WTC11 (cell line): ENCODE measurements around the gene PLXNB1.

Experiments
- CBFB ChIP-seq: sonication (generic); formaldehyde crosslinking; IDR thresholded peaks from 2 replicates; pipeline ENCODE4 v1.8.1; 2022; ENCODE audit warnings: mild to moderate bottlenecking, low read depth, missing genetic modification reagents
- TF ChIP-seq, protein P1 (sequence below): sonication (generic); formaldehyde crosslinking; IDR thresholded peaks from 2 replicates; pipeline ENCODE4 v1.8.1; 2023; ENCODE audit warnings: mild to moderate bottlenecking, missing genetic modification reagents, moderate library complexity
- TF ChIP-seq, protein P2 (sequence below): fragments of 200-600 bp; IDR thresholded peaks from 2 replicates; pipeline ENCODE4 v1.8.0; 2022; ENCODE audit warnings: antibody characterized with exemption
- TF ChIP-seq, protein P3 (sequence below): sonication (generic); formaldehyde crosslinking; IDR thresholded peaks from 2 replicates; pipeline ENCODE4 v1.8.1; 2023; ENCODE audit warnings: mild to moderate bottlenecking, missing genetic modification reagents
- TF ChIP-seq, protein P4 (sequence below): sonication (generic); formaldehyde crosslinking; IDR thresholded peaks from 2 replicates; pipeline ENCODE4 v1.8.1; 2022; ENCODE audit warnings: mild to moderate bottlenecking, missing genetic modification reagents, moderate library complexity, borderline replicate concordance

DNA sequence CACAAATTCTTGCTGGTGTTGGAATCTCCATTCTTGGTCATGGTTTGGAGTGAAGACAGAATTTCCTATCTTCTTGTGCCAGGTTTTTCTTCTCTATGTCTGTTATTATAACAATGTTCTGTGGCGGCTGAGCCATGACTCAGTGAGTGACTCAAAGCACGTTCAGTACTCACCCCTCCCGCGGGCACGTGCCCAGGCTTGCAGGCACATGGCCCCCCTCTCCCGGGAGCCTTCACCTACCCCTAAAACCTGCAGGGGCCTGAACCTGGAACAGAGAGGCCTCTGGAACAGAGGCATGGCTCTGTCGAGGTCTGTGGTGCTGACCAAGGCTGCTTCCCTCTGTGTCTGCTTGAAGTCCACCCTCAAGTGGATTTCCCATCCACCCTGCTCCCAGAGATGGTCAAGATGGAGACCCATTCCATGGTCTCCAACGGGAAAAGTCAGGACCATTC, 27.6 kb downstream of the PLXNB1 start:
- TF ChIP-seq, protein P1, sequence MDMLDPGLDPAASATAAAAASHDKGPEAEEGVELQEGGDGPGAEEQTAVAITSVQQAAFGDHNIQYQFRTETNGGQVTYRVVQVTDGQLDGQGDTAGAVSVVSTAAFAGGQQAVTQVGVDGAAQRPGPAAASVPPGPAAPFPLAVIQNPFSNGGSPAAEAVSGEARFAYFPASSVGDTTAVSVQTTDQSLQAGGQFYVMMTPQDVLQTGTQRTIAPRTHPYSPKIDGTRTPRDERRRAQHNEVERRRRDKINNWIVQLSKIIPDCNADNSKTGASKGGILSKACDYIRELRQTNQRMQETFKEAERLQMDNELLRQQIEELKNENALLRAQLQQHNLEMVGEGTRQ (CRISPR knock-in tag): no peak
- TF ChIP-seq, protein P2, sequence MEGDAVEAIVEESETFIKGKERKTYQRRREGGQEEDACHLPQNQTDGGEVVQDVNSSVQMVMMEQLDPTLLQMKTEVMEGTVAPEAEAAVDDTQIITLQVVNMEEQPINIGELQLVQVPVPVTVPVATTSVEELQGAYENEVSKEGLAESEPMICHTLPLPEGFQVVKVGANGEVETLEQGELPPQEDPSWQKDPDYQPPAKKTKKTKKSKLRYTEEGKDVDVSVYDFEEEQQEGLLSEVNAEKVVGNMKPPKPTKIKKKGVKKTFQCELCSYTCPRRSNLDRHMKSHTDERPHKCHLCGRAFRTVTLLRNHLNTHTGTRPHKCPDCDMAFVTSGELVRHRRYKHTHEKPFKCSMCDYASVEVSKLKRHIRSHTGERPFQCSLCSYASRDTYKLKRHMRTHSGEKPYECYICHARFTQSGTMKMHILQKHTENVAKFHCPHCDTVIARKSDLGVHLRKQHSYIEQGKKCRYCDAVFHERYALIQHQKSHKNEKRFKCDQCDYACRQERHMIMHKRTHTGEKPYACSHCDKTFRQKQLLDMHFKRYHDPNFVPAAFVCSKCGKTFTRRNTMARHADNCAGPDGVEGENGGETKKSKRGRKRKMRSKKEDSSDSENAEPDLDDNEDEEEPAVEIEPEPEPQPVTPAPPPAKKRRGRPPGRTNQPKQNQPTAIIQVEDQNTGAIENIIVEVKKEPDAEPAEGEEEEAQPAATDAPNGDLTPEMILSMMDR: no peak
- TF ChIP-seq CBFB (CRISPR knock-in tag): no peak
- TF ChIP-seq, protein P3, sequence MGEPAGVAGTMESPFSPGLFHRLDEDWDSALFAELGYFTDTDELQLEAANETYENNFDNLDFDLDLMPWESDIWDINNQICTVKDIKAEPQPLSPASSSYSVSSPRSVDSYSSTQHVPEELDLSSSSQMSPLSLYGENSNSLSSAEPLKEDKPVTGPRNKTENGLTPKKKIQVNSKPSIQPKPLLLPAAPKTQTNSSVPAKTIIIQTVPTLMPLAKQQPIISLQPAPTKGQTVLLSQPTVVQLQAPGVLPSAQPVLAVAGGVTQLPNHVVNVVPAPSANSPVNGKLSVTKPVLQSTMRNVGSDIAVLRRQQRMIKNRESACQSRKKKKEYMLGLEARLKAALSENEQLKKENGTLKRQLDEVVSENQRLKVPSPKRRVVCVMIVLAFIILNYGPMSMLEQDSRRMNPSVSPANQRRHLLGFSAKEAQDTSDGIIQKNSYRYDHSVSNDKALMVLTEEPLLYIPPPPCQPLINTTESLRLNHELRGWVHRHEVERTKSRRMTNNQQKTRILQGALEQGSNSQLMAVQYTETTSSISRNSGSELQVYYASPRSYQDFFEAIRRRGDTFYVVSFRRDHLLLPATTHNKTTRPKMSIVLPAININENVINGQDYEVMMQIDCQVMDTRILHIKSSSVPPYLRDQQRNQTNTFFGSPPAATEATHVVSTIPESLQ (CRISPR knock-in tag): no peak
- TF ChIP-seq, protein P4, sequence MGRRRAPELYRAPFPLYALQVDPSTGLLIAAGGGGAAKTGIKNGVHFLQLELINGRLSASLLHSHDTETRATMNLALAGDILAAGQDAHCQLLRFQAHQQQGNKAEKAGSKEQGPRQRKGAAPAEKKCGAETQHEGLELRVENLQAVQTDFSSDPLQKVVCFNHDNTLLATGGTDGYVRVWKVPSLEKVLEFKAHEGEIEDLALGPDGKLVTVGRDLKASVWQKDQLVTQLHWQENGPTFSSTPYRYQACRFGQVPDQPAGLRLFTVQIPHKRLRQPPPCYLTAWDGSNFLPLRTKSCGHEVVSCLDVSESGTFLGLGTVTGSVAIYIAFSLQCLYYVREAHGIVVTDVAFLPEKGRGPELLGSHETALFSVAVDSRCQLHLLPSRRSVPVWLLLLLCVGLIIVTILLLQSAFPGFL (CRISPR knock-in tag): no peak
